Keratinocyte (primary cell): Measurements from ENCODE around the gene NAA80. TPM values are rescaled to one million over a fixed set of nuclear protein-coding genes. Genes with fewer than 3 reads are reported as not detected.
"Not testable (repeated sequence)": the region's sequence is repeated elsewhere in the genome, so short reads cannot be mapped to it uniquely, and the experiment has no call there.

Experiments
- DNase-seq: peaks from one replicate; pipeline ENCODE4 v3.0.0-alpha.2; 2011; ENCODE audit warnings: low read depth, missing footprints, low spot score
- FAIRE-seq: peaks from 2 replicates; lab custom pipeline; 2011; peaks lifted over from hg19 to GRCh38; lab: Jason Lieb, UNC
- H2AFZ ChIP-seq: 2 replicates; pipeline ENCODE4 v1.6.0; 2012; ENCODE audit warnings: low read length, control low read depth, inconsistent platforms; ENCODE audit not compliant: control insufficient read depth
- H3K27ac ChIP-seq: 2 replicates; pipeline ENCODE4 v1.5.1; 2011; ENCODE audit warnings: low read length; ENCODE audit not compliant: control insufficient read depth, insufficient read depth
- H3K27me3 ChIP-seq: 3 replicates; pipeline ENCODE4 v1.6.0; 2011; ENCODE audit warnings: low read length; ENCODE audit not compliant: control insufficient read depth, insufficient read depth; ENCODE audit errors: extremely low read depth
- H3K36me3 ChIP-seq, 2 experiments: 2 replicates in 1 of 2; 3 replicates in 1 of 2; pipeline ENCODE4 v1.5.1; 2011; ENCODE audit warnings: low read length in 2 of 2, mild to moderate bottlenecking in 1 of 2; ENCODE audit not compliant: control insufficient read depth in 2 of 2, insufficient read depth in 2 of 2; ENCODE audit errors: extremely low read depth in 1 of 2
- H3K4me1 ChIP-seq: 3 replicates; pipeline ENCODE4 v1.5.1; 2011; ENCODE audit warnings: low read length; ENCODE audit not compliant: control insufficient read depth, insufficient read depth; ENCODE audit errors: extremely low read depth
- H3K4me2 ChIP-seq: 3 replicates; pipeline ENCODE4 v1.6.0; 2011; ENCODE audit warnings: low read depth, low read length; ENCODE audit not compliant: control insufficient read depth, insufficient read depth; ENCODE audit errors: extremely low read depth
- H3K4me3 ChIP-seq, 3 experiments: fragments of 200-600 bp in 1 of 3; sonication (generic) in 1 of 3; 2 replicates in 2 of 3; 3 replicates in 1 of 3; pipeline ENCODE4 v1.5.1; 2011 to 2016; ENCODE audit warnings: low read length in 3 of 3, mild to moderate bottlenecking in 3 of 3, control low read depth in 2 of 3, inconsistent platforms in 1 of 3, low read depth in 1 of 3, mixed read lengths in 1 of 3, mixed run types in 1 of 3, moderate library complexity in 1 of 3; ENCODE audit not compliant: control insufficient read depth in 2 of 3, insufficient read depth in 2 of 3; ENCODE audit errors: extremely low read depth in 1 of 3
- H3K79me2 ChIP-seq: 2 replicates; pipeline ENCODE4 v1.6.0; 2012; ENCODE audit warnings: low read length; ENCODE audit not compliant: control insufficient read depth, insufficient read depth
- H3K9ac ChIP-seq: 3 replicates; pipeline ENCODE4 v1.6.0; 2011; ENCODE audit warnings: low read length; ENCODE audit not compliant: control insufficient read depth, insufficient read depth; ENCODE audit errors: extremely low read depth
- H3K9me1 ChIP-seq: 3 replicates; pipeline ENCODE4 v1.6.0; 2011; ENCODE audit warnings: low read length; ENCODE audit not compliant: control insufficient read depth, insufficient read depth; ENCODE audit errors: extremely low read depth
- H3K9me3 ChIP-seq: 2 replicates; pipeline ENCODE4 v1.5.1; 2012; ENCODE audit warnings: low read depth, low read length; ENCODE audit not compliant: control insufficient read depth
- H4K20me1 ChIP-seq: 3 replicates; pipeline ENCODE4 v1.6.0; 2011; ENCODE audit warnings: low read length; ENCODE audit not compliant: control insufficient read depth, insufficient read depth; ENCODE audit errors: extremely low read depth
- CTCF ChIP-seq, 3 experiments: IDR thresholded peaks in 1 of 3; conservative IDR thresholded peaks in 1 of 3; optimal IDR thresholded peaks in 1 of 3; 2 replicates in 2 of 3; 3 replicates in 1 of 3; pipeline versions ENCODE3 to v1.5.1; 2011; ENCODE audit warnings: low read length in 3 of 3, mild to moderate bottlenecking in 3 of 3, moderate library complexity in 2 of 3, control low read depth in 1 of 3, inconsistent platforms in 1 of 3; ENCODE audit not compliant: insufficient read depth in 2 of 3; ENCODE audit errors: extremely low read depth in 1 of 3
- EZH2 ChIP-seq: IDR thresholded peaks from one replicate; pipeline ENCODE4 v1.6.1; 2012; ENCODE audit warnings: inconsistent platforms, mild to moderate bottlenecking, low read length, moderate library complexity
- dilution Hi-C: fragments of 300-500 bp; cut with MboI; formaldehyde crosslinking; loops from one replicate; pipeline ENCODE4 v1.7.0; 2020; ENCODE audit warnings: low sequenced_read_pairs; ENCODE audit not compliant: extremely low pct_ligation_motif_present
- polyA plus RNA-seq, 5 experiments: library from polyadenylated mRNA; depleted of rRNA in 3 of 5; stranded (reverse) in 3 of 5; stranded (forward) in 1 of 5; unstranded in 1 of 5; fragments of >200 nt; gene quantifications; 1 replicate in 1 of 5; 2 replicates in 3 of 5; 3 replicates in 1 of 5; pipeline versions ENCODE4 v1.2.1 to v1.2.3, GENCODE V29; 2011 to 2012; ENCODE audit warnings: missing spikeins in 2 of 5, low read depth in 1 of 5, low replicate concordance in 1 of 5

The NAA80 gene
- polyA plus RNA-seq, 1 donor (not counting 4 experiments of a cell fraction or from before 2014, with no cell fraction given): 6.1 TPM

- no peak for DNase-seq
Observed at GRCh38 chr3:50287262-50287661, 11.9 kb downstream of the NAA80 start.

GRCh38 chr3:50286322-50287227 lies 12.6 kb downstream of the NAA80 start:
- Histone ChIP-seq H4K20me1 (no peaks in the 10 kb centered on the region), H3K4me2 (no peak overlapping the region), H3K27ac (no peak overlapping the region), H2AFZ (no peak overlapping the region), H3K9ac (no peak overlapping the region), H3K4me3 (no peak overlapping the region), H3K9me3 (no peaks in the 10 kb centered on the region), H3K9me1 (no peaks in the 10 kb centered on the region), H3K79me2 (peaks cover 23% of the 10 kb centered on the region), H3K27me3 (no peaks in the 10 kb centered on the region), H3K4me1 (peaks cover 6% of the 10 kb centered on the region), H3K36me3 (peaks cover 42% of the 10 kb centered on the region in 2 experiments)
- DNase-seq: no peak
- no peak for FAIRE-seq
- dilution Hi-C loops: no loop called here
- TF ChIP-seq CTCF (optimal IDR thresholded peaks at IDR 0.05 in 1 of 3, IDR thresholded peaks at IDR 0.05 in 1 of 3, conservative IDR thresholded peaks at IDR 0.05 in 1 of 3; ENCODE audit: extremely low read depth in 1 of 3, insufficient read depth in 2 of 3, low read length in 3 of 3) (no peak), EZH2 (no peak)

More at GRCh38 chr3:50287262-50287661, 11.9 kb downstream of the NAA80 start:
- Histone ChIP-seq H3K9me3 (no peaks in the 10 kb centered on the region), H3K79me2 (peaks cover 29% of the 10 kb centered on the region), H3K4me2 (no peak overlapping the region), H3K4me3 (no peak overlapping the region), H3K27me3 (no peaks in the 10 kb centered on the region), H3K27ac (no peak overlapping the region), H3K9me1 (no peaks in the 10 kb centered on the region), H3K36me3 (peaks cover 42% of the 10 kb centered on the region in 2 experiments), H4K20me1 (no peaks in the 10 kb centered on the region), H3K4me1 (peaks cover 6% of the 10 kb centered on the region), H3K9ac (no peak overlapping the region), H2AFZ (no peak overlapping the region)
- FAIRE-seq: no peak
- dilution Hi-C loops: no loop called here
- TF ChIP-seq CTCF (optimal IDR thresholded peaks at IDR 0.05 in 1 of 3, IDR thresholded peaks at IDR 0.05 in 1 of 3, conservative IDR thresholded peaks at IDR 0.05 in 1 of 3; ENCODE audit: extremely low read depth in 1 of 3, insufficient read depth in 2 of 3, low read length in 3 of 3) (no peak), EZH2 (no peak)

GRCh38 chr3:50284121-50284520 lies 15.1 kb downstream of the NAA80 start:
- H3K9me3 ChIP-seq, H3K79me2 ChIP-seq, H3K9me1 ChIP-seq, DNase-seq, H3K9ac ChIP-seq, H3K4me3 ChIP-seq, H3K4me2 ChIP-seq, H3K27me3 ChIP-seq, H3K4me1 ChIP-seq, dilution Hi-C loops, H2AFZ ChIP-seq, H3K27ac ChIP-seq, FAIRE-seq, H4K20me1 ChIP-seq: not testable (repeated sequence)
- peaks cover 26 to 28% of the 10 kb centered on the region in 2 experiments for H3K36me3 ChIP-seq
